ENCODE results near the gene REEP2.

Gene REEP2

GRCh38 chr5:138492560-138493045 lies 53.7 kb downstream of the REEP2 start:
- H3K9ac ChIP-seq (ENCODE audit: low read length) = peak overlapping the region; percentile 67
- H2AFZ ChIP-seq (ENCODE audit: low read length) = peak overlapping the region; percentile 58
- no peak overlapping the region for H3K27ac ChIP-seq (ENCODE audit: low read depth, low read length, poor library complexity, severe bottlenecking)

GRCh38 chr5:138495351-138495750 lies 56.5 kb downstream of the REEP2 start:
- Histone ChIP-seq H3K4me3 (ENCODE audit: low read depth, low read length, poor library complexity, severe bottlenecking) (no peak overlapping the region), H3F3A (ENCODE audit: insufficient read depth, low read length) (no peaks in the 10 kb centered on the region), H4K20me1 (ENCODE audit: insufficient read depth, low read length) (no peaks in the 10 kb centered on the region), H3K9ac (ENCODE audit: low read length) (no peak overlapping the region), H3K27ac (ENCODE audit: low read depth, low read length, poor library complexity, severe bottlenecking) (no peak overlapping the region), H3K9me2 (ENCODE audit: low read depth, low read length) (no peaks in the 10 kb centered on the region), H2AFZ (ENCODE audit: low read length) (no peak overlapping the region), H3K27me3 (ENCODE audit: insufficient read depth, low read length) (no peaks in the 10 kb centered on the region), H3K79me2 (ENCODE audit: insufficient read depth, low read length) (no peaks in the 10 kb centered on the region), H3K4me2 (ENCODE audit: low read length) (no peak overlapping the region), H3K36me3 (ENCODE audit: insufficient read depth, low read length) (no peaks in the 10 kb centered on the region), H3K4me1 (ENCODE audit: insufficient read depth, low read length, severe bottlenecking) (peaks cover 15% of the 10 kb centered on the region), H3K9me3 (ENCODE audit: low read length) (no peaks in the 10 kb centered on the region)
- TF ChIP-seq EZH2 (IDR thresholded peaks at IDR 0.05; ENCODE audit: borderline replicate concordance, low read length) = no peak
- no peak for TF ChIP-seq CTCF (IDR thresholded peaks at IDR 0.05; ENCODE audit: low read length)

More at GRCh38 chr5:138492560-138493045, 53.7 kb downstream of the REEP2 start:
- Histone ChIP-seq H3K79me2 (ENCODE audit: insufficient read depth, low read length) (no peaks in the 10 kb centered on the region), H3F3A (ENCODE audit: insufficient read depth, low read length) (no peaks in the 10 kb centered on the region), H3K9me3 (ENCODE audit: low read length) (no peaks in the 10 kb centered on the region), H3K36me3 (ENCODE audit: insufficient read depth, low read length) (no peaks in the 10 kb centered on the region), H4K20me1 (ENCODE audit: insufficient read depth, low read length) (no peaks in the 10 kb centered on the region), H3K4me2 (ENCODE audit: low read length) (peak overlapping the region; percentile 95), H3K9me2 (ENCODE audit: low read depth, low read length) (no peaks in the 10 kb centered on the region), H3K4me1 (ENCODE audit: insufficient read depth, low read length, severe bottlenecking) (peaks cover 15% of the 10 kb centered on the region), H3K4me3 (ENCODE audit: low read depth, low read length, poor library complexity, severe bottlenecking) (peak overlapping the region; percentile 65), H3K27me3 (ENCODE audit: insufficient read depth, low read length) (no peaks in the 10 kb centered on the region)
- TF ChIP-seq EZH2 (IDR thresholded peaks at IDR 0.05; ENCODE audit: borderline replicate concordance, low read length) (no peak), CTCF (IDR thresholded peaks at IDR 0.05; ENCODE audit: low read length) (no peak)
